ENCODE data around the gene EP400. TPM values are rescaled to one million over a fixed set of nuclear protein-coding genes. Genes with fewer than 3 reads are reported as not detected.
"Not testable (repeated sequence)": the region's sequence is repeated elsewhere in the genome, so short reads cannot be mapped to it uniquely, and the experiment has no call there.

The EP400 gene
- polyA plus RNA-seq, 3 donors from 2014 or later = 0.05 to 4.1 (median 0.74) TPM

DNA sequence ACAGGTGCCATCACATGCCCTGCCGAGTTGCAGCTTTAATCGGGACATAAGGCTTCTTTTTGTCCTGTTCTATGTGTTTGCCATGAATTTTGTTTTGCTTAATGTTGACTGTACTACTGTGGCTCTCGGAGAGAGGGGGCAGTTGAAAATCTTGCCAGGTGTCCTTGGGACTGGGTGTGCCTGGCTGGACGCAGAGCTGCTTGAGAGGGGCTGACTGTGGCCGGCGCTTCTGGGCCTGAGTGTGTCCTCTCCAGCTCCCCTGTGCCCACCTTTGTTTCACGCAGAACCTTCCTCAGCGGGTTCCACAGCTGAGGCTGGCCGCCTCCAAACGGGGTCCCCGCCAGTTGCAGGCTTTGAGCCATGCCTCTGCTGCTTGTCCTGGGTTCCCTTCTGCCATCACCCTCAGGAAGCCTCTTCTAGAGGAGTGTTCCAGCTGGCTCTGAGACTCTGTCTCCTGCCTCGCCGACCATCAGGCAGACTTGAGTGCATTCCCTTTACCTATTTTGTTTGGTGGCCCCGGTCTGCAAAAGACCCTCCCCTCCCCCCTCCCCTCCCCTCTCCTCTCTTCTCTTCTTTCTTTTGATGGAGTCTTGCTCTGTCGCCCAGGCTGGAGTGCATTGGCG lies 144.6 kb downstream of the EP400 start:
- H3K4me1 Mint-ChIP-seq = peaks cover 7 to 15% of the 10 kb centered on the region in 2 donors
- H3K27ac Mint-ChIP-seq = no peak overlapping the region
- no peaks in the 10 kb centered on the region for H3K9me3 Mint-ChIP-seq
- H3K27me3 Mint-ChIP-seq (ENCODE audit: low read depth in 3 of 3) = peaks cover 0 to 5% (median 0%) of the 10 kb centered on the region in 3 donors
- no peak for DNase-seq
- no peak overlapping the region for H3K4me3 Mint-ChIP-seq
- peaks cover 4 to 22% (median 8%) of the 10 kb centered on the region in 3 donors for H3K36me3 Mint-ChIP-seq

GRCh38 chr12:132095520-132096409 lies 146.0 kb downstream of the EP400 start:
- peaks cover 5 to 7% of the 10 kb centered on the region in 2 donors for H3K4me1 Mint-ChIP-seq
- peaks cover 4 to 22% (median 8%) of the 10 kb centered on the region in 3 donors for H3K36me3 Mint-ChIP-seq
- H3K27me3 Mint-ChIP-seq (ENCODE audit: low read depth in 3 of 3) = peaks cover 0 to 5% (median 0%) of the 10 kb centered on the region in 3 donors
- peak overlapping the region in 2 of 6 donors; percentile 42 to 51 for H3K27ac Mint-ChIP-seq
- no peak for DNase-seq
- no peaks in the 10 kb centered on the region for H3K9me3 Mint-ChIP-seq
- peak overlapping the region in 1 of 5 donors; percentile 4 for H3K4me3 Mint-ChIP-seq

- Mint-ChIP-seq H3K36me3 (peaks cover 4 to 19% (median 8%) of the 10 kb centered on the region in 3 donors), H3K4me1 (peaks cover 5 to 7% of the 10 kb centered on the region in 2 donors), H3K4me3 (no peak overlapping the region), H3K27ac (no peak overlapping the region), H3K9me3 (no peaks in the 10 kb centered on the region), H3K27me3 (ENCODE audit: low read depth in 3 of 3) (peaks cover 0 to 5% (median 0%) of the 10 kb centered on the region in 3 donors)
- DNase-seq = no peak
Measured at GRCh38 chr12:132099739-132100138, 150.0 kb downstream of the EP400 start.

DNA sequence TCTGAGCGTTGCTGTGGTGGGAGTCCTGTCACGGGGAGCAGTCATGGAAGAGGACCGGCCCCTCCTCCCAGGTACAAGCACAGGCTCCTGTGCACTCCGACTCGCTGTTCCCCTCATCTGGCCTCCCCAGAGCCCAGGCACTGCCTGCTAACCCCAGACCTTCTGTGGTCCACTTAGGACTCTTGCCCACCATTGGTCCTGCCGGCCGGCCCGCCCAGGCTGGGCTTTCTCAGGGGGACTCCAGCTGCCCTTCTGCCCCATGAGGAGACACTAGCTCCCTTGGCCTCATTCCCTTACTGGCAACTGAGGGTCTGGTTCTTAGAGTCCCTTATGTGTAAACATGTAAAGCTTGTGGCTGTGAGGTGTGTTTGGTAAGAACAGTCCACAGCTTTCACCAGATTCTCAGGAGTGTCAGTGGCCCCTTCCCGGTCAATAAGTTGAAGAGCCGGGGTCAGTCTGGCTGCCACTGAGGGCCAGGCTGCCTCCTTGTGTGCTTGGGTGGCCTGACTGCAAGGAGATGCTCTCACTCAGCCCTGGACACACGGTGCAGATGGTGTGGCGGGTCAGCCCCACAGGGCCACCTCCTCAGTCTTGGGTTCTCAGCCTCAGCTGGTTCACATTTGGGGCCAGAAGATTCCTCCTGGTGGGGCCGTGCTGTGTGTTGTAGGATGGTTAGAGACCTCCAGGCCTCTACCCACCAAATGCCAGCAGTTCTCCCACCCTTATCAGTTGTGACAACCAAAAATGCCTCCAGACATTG lies 150.7 kb downstream of the EP400 start:
- peaks cover 0 to 3% (median 0%) of the 10 kb centered on the region in 3 donors for H3K27me3 Mint-ChIP-seq (ENCODE audit: low read depth in 3 of 3)
- no peak overlapping the region for H3K27ac Mint-ChIP-seq
- no peaks in the 10 kb centered on the region for H3K9me3 Mint-ChIP-seq
- no peak for DNase-seq
- H3K4me1 Mint-ChIP-seq = peaks cover 5% of the 10 kb centered on the region in 2 donors
- H3K36me3 Mint-ChIP-seq = peaks cover 4 to 24% (median 10%) of the 10 kb centered on the region in 3 donors
- H3K4me3 Mint-ChIP-seq = no peak overlapping the region

- Mint-ChIP-seq H3K4me1 (no peaks in the 10 kb centered on the region), H3K9me3 (no peaks in the 10 kb centered on the region), H3K27ac (no peak overlapping the region), H3K4me3 (no peak overlapping the region), H3K36me3 (peaks cover 0 to 16% (median 4%) of the 10 kb centered on the region in 3 donors), H3K27me3 (ENCODE audit: low read depth in 3 of 3) (no peaks in the 10 kb centered on the region)
- DNase-seq = no peak
Measured at GRCh38 chr12:132102297-132102696, 152.6 kb downstream of the EP400 start.

DNA sequence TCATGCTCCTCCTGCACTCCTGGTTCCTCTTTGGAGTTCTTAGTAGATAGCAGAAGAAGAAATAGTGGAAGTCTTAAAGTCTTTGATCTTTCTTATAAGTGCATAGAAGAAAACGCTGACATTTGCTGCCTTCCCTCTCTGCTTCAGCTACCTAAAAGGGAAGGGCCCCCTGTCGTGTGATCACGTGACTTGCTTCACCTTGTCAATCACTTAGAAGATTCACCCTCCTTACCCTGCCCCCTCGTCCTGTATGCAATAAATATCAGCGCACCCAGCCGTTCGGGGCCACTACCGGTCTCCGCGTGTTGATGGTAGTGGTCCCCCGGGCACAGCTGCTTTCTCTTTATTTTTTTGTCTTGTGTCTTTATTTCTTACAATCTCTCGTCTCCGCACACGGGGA lies 153.3 kb downstream of the EP400 start:
- H3K27ac Mint-ChIP-seq, H3K4me3 Mint-ChIP-seq, H3K4me1 Mint-ChIP-seq: not testable (repeated sequence)

GRCh38 chr12:132103542-132104308 lies 154.0 kb downstream of the EP400 start:
- peaks cover 0 to 19% (median 9%) of the 10 kb centered on the region in 3 donors for H3K36me3 Mint-ChIP-seq
- no peak for DNase-seq
- H3K9me3 Mint-ChIP-seq = no peaks in the 10 kb centered on the region
- H3K4me1 Mint-ChIP-seq = no peaks in the 10 kb centered on the region
- H3K27me3 Mint-ChIP-seq (ENCODE audit: low read depth in 3 of 3) = no peaks in the 10 kb centered on the region
- no peak overlapping the region for H3K4me3 Mint-ChIP-seq
- no peak overlapping the region for H3K27ac Mint-ChIP-seq

More for the DNA sequence above, 153.3 kb downstream of the EP400 start:
- not testable (repeated sequence) for H3K9me3 Mint-ChIP-seq; DNase-seq; H3K27me3 Mint-ChIP-seq (ENCODE audit: low read depth in 3 of 3)
- H3K36me3 Mint-ChIP-seq = peaks cover 0 to 16% (median 8%) of the 10 kb centered on the region in 3 donors

DNA sequence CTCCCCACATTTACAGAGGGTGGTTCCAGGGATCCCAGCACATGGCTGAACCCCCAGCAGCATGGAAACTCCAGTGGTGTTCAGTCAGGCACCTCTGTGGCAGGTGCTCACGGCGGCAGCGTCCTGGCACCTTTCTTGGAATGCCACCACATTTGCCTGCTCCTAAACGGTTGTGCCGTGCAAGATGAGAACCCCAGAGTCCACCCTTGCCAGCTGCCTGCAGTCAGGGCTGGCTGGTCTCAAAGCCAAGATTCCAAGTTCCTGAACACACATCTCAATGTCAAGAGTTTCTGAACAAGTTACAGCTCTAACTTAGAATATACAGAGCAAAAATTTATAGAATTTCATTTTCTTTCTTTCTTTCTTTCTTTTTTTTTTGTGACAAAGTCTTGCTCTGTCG lies 155.7 kb downstream of the EP400 start:
- H3K4me1 Mint-ChIP-seq = no peaks in the 10 kb centered on the region

GRCh38 chr12:132106921-132107320 lies 157.2 kb downstream of the EP400 start:
- Mint-ChIP-seq H3K36me3 (peaks cover 8 to 35% (median 16%) of the 10 kb centered on the region in 3 donors), H3K4me1 (no peaks in the 10 kb centered on the region), H3K27me3 (ENCODE audit: low read depth in 3 of 3) (no peaks in the 10 kb centered on the region), H3K27ac (no peak overlapping the region), H3K9me3 (no peaks in the 10 kb centered on the region), H3K4me3 (no peak overlapping the region)
- DNase-seq = no peak

More for the DNA sequence above, 155.7 kb downstream of the EP400 start:
- H3K36me3 Mint-ChIP-seq = peaks cover 4 to 29% (median 12%) of the 10 kb centered on the region in 3 donors
- no peaks in the 10 kb centered on the region for H3K9me3 Mint-ChIP-seq
- no peak overlapping the region for H3K27ac Mint-ChIP-seq
- H3K4me3 Mint-ChIP-seq = no peak overlapping the region
- no peaks in the 10 kb centered on the region for H3K27me3 Mint-ChIP-seq (ENCODE audit: low read depth in 3 of 3)
- DNase-seq = no peak

GRCh38 chr12:132108211-132108832 lies 158.6 kb downstream of the EP400 start:
- DNase-seq = no peak
- Mint-ChIP-seq H3K36me3 (peaks cover 8 to 38% (median 16%) of the 10 kb centered on the region in 3 donors), H3K27ac (no peak overlapping the region), H3K27me3 (ENCODE audit: low read depth in 3 of 3) (no peaks in the 10 kb centered on the region), H3K4me3 (no peak overlapping the region), H3K9me3 (no peaks in the 10 kb centered on the region), H3K4me1 (no peaks in the 10 kb centered on the region)

- Mint-ChIP-seq H3K36me3 (peaks cover 8 to 44% (median 21%) of the 10 kb centered on the region in 3 donors), H3K27me3 (ENCODE audit: low read depth in 3 of 3) (no peaks in the 10 kb centered on the region), H3K4me1 (peaks cover under 1 to 2% of the 10 kb centered on the region in 2 donors), H3K4me3 (no peak overlapping the region), H3K27ac (no peak overlapping the region), H3K9me3 (no peaks in the 10 kb centered on the region)
- DNase-seq = no peak
Measured at GRCh38 chr12:132109741-132110140, 160.0 kb downstream of the EP400 start.

- DNase-seq = no peak
- no peak overlapping the region for H3K4me3 Mint-ChIP-seq
- H3K36me3 Mint-ChIP-seq = peaks cover 8 to 37% (median 16%) of the 10 kb centered on the region in 3 donors
- H3K27me3 Mint-ChIP-seq (ENCODE audit: low read depth in 3 of 3) = peaks cover 0 to 3% (median 2%) of the 10 kb centered on the region in 3 donors
- H3K27ac Mint-ChIP-seq = no peak overlapping the region
- H3K4me1 Mint-ChIP-seq = peaks cover 6 to 12% of the 10 kb centered on the region in 2 donors
- H3K9me3 Mint-ChIP-seq = no peaks in the 10 kb centered on the region
Measured at GRCh38 chr12:132110677-132111076, 160.9 kb downstream of the EP400 start.

Measured in immature natural killer cell (primary cell).